Breast epithelium (tissue), 3 donors: ENCODE results near the gene THOP1.

Source experiments
- POLR2A ChIP-seq: fragments of 450-650 bp; IDR thresholded peaks from one replicate; pipeline ENCODE4 v1.6.1; 2016; ENCODE audit warnings: antibody characterized with exemption, mild to moderate bottlenecking, moderate library complexity
- TF ChIP-seq, protein P1 (sequence below), 3 donors: fragments of 450-650 bp; IDR thresholded peaks; one replicate each; pipeline ENCODE4 v1.5.1; 2016 to 2017; ENCODE audit warnings: antibody characterized with exemption in 3 of 3, mild to moderate bottlenecking in 3 of 3, moderate library complexity in 3 of 3

DNA sequence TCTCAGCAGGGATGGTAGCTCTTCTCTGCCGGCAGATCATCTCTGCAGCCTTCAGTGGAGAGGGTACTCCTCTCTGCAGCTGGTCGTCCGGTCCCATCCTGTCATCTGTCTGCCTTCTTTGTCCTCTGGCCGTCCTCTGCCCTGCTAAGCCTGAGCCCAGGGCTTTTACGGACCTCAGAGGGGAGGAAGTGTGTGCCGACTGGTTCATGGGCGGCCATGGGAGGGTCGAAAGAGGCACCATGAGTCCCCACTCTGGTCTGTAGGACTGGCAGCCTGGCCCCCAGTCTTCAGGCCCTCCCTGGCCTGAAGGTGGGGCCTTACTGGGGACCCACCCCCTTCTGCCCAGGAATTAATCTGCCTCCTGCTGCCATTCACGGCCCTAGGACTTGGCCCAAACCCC, 38.3 kb downstream of the THOP1 start:
- TF ChIP-seq, protein P1, sequence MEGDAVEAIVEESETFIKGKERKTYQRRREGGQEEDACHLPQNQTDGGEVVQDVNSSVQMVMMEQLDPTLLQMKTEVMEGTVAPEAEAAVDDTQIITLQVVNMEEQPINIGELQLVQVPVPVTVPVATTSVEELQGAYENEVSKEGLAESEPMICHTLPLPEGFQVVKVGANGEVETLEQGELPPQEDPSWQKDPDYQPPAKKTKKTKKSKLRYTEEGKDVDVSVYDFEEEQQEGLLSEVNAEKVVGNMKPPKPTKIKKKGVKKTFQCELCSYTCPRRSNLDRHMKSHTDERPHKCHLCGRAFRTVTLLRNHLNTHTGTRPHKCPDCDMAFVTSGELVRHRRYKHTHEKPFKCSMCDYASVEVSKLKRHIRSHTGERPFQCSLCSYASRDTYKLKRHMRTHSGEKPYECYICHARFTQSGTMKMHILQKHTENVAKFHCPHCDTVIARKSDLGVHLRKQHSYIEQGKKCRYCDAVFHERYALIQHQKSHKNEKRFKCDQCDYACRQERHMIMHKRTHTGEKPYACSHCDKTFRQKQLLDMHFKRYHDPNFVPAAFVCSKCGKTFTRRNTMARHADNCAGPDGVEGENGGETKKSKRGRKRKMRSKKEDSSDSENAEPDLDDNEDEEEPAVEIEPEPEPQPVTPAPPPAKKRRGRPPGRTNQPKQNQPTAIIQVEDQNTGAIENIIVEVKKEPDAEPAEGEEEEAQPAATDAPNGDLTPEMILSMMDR (IDR thresholded peaks at IDR 0.05), result no peak
- TF ChIP-seq POLR2A, result no peak
